Measurements from ENCODE around the gene KIF22. TPM values are rescaled to one million over a fixed set of nuclear protein-coding genes. Genes with fewer than 3 reads are reported as not detected.
"Not testable (repeated sequence)": the region's sequence is repeated elsewhere in the genome, so short reads cannot be mapped to it uniquely, and the experiment has no call there.

The KIF22 gene
- total RNA-seq, 3 donors from 2014 or later (not counting 1 experiment from before 2014, with no cell fraction given), result 73.4 to 96.0 (median 86.5) TPM

GRCh38 chr16:29760567-29761279 is 29.8 kb upstream of the KIF22 start:
- H3K27me3 ChIP-seq (ENCODE audit: control insufficient read depth, insufficient read depth, low read length), result no peaks in the 10 kb centered on the region
- H3K9me3 ChIP-seq (ENCODE audit: control insufficient read depth, insufficient read depth, low read length), result no peaks in the 10 kb centered on the region
- intact Hi-C loops (cut with micrococcal nuclease), result no loop called here
- TF ChIP-seq CTCF (IDR thresholded peaks at IDR 0.05), result no peak
- no peak for DNase-seq
- Mint-ChIP-seq H3K27ac (no peak overlapping the region), H3K27me3 (ENCODE audit: low read depth in 2 of 2) (peaks cover 0 to 2% of the 10 kb centered on the region in 2 donors), H3K4me3 (no peak overlapping the region), H3K36me3 (no peaks in the 10 kb centered on the region), H3K9me3 (no peaks in the 10 kb centered on the region), H3K4me1 (peaks cover 9 to 10% of the 10 kb centered on the region in 2 donors)
- ATAC-seq, result no peak
- no peak overlapping the region for H3K4me3 ChIP-seq (ENCODE audit: low read length)
- H3K4me1 ChIP-seq (ENCODE audit: control insufficient read depth, insufficient read depth, low read length), result peaks cover 14% of the 10 kb centered on the region
- H3K27ac ChIP-seq (ENCODE audit: low read length), result no peak overlapping the region
- 91% methylated on average over 9 of the region's 9 CpGs for WGBS (ENCODE audit: insufficient coverage)
- no peaks in the 10 kb centered on the region for H3K36me3 ChIP-seq (ENCODE audit: control insufficient read depth, insufficient read depth, low read length)

GRCh38 chr16:29761280-29761651 is 29.3 kb upstream of the KIF22 start:
- H3K27me3 Mint-ChIP-seq (ENCODE audit: low read depth in 2 of 2); H3K4me1 Mint-ChIP-seq; H3K27me3 ChIP-seq (ENCODE audit: control insufficient read depth, insufficient read depth, low read length); DNase-seq; H3K9me3 ChIP-seq (ENCODE audit: control insufficient read depth, insufficient read depth, low read length); H3K36me3 Mint-ChIP-seq; H3K36me3 ChIP-seq (ENCODE audit: control insufficient read depth, insufficient read depth, low read length); H3K27ac Mint-ChIP-seq; H3K9me3 Mint-ChIP-seq; intact Hi-C loops (cut with micrococcal nuclease); ATAC-seq; H3K4me3 ChIP-seq (ENCODE audit: low read length); H3K27ac ChIP-seq (ENCODE audit: low read length); H3K4me3 Mint-ChIP-seq: not testable (repeated sequence)
- H3K4me1 ChIP-seq (ENCODE audit: control insufficient read depth, insufficient read depth, low read length), result peaks cover 14% of the 10 kb centered on the region
- WGBS (ENCODE audit: insufficient coverage), result 89% methylated on average over 5 of the region's 8 CpGs

GRCh38 chr16:29761882-29762281 is 28.7 kb upstream of the KIF22 start:
- Mint-ChIP-seq H3K27ac (no peak overlapping the region), H3K27me3 (ENCODE audit: low read depth in 2 of 2) (peaks cover 0 to 2% of the 10 kb centered on the region in 2 donors), H3K4me1 (peaks cover 9 to 10% of the 10 kb centered on the region in 2 donors), H3K9me3 (no peaks in the 10 kb centered on the region), H3K4me3 (no peak overlapping the region), H3K36me3 (no peaks in the 10 kb centered on the region)
- Histone ChIP-seq H3K4me1 (ENCODE audit: control insufficient read depth, insufficient read depth, low read length) (peaks cover 14% of the 10 kb centered on the region), H3K27ac (ENCODE audit: low read length) (no peak overlapping the region), H3K36me3 (ENCODE audit: control insufficient read depth, insufficient read depth, low read length) (no peaks in the 10 kb centered on the region), H3K4me3 (ENCODE audit: low read length) (no peak overlapping the region), H3K27me3 (ENCODE audit: control insufficient read depth, insufficient read depth, low read length) (no peaks in the 10 kb centered on the region), H3K9me3 (ENCODE audit: control insufficient read depth, insufficient read depth, low read length) (no peaks in the 10 kb centered on the region)
- TF ChIP-seq CTCF (IDR thresholded peaks at IDR 0.05), result no peak
- intact Hi-C loops (cut with micrococcal nuclease), result no loop called here
- DNase-seq (no peak), ATAC-seq (no peak)
- 88% methylated on average over 6 of the region's 6 CpGs for WGBS (ENCODE audit: insufficient coverage)

GRCh38 chr16:29763326-29763725 is 27.2 kb upstream of the KIF22 start:
- no peak overlapping the region for H3K27ac Mint-ChIP-seq
- no peak overlapping the region for H3K27ac ChIP-seq (ENCODE audit: low read length)

More at GRCh38 chr16:29763326-29763725, 27.2 kb upstream of the KIF22 start:
- Mint-ChIP-seq H3K27me3 (ENCODE audit: low read depth in 2 of 2) (peaks cover 0 to 2% of the 10 kb centered on the region in 2 donors), H3K4me3 (no peak overlapping the region), H3K9me3 (no peaks in the 10 kb centered on the region), H3K36me3 (no peaks in the 10 kb centered on the region), H3K4me1 (peaks cover 9 to 10% of the 10 kb centered on the region in 2 donors)
- ATAC-seq (peak; percentile 53 to 83 (median 69)), DNase-seq (no peak)
- Histone ChIP-seq H3K4me3 (ENCODE audit: low read length) (no peak overlapping the region), H3K4me1 (ENCODE audit: control insufficient read depth, insufficient read depth, low read length) (peaks cover 14% of the 10 kb centered on the region), H3K27me3 (ENCODE audit: control insufficient read depth, insufficient read depth, low read length) (no peaks in the 10 kb centered on the region), H3K9me3 (ENCODE audit: control insufficient read depth, insufficient read depth, low read length) (no peaks in the 10 kb centered on the region), H3K36me3 (ENCODE audit: control insufficient read depth, insufficient read depth, low read length) (no peaks in the 10 kb centered on the region)
- intact Hi-C loops (cut with micrococcal nuclease), result no loop called here
- 82% methylated on average over 6 of the region's 6 CpGs for WGBS (ENCODE audit: insufficient coverage)
- TF ChIP-seq CTCF (IDR thresholded peaks at IDR 0.05), result no peak
